Keratinocyte (primary cell): ENCODE results near the gene SVOP. TPM values are rescaled to one million over a fixed set of nuclear protein-coding genes. Genes with fewer than 3 reads are reported as not detected.

ENCODE experiments used
- DNase-seq: peaks from one replicate; pipeline ENCODE4 v3.0.0-alpha.2; 2011; ENCODE audit warnings: low read depth, missing footprints, low spot score
- FAIRE-seq: peaks from 2 replicates; lab custom pipeline; 2011; peaks lifted over from hg19 to GRCh38; lab: Jason Lieb, UNC
- H2AFZ ChIP-seq: 2 replicates; pipeline ENCODE4 v1.6.0; 2012; ENCODE audit warnings: low read length, control low read depth, inconsistent platforms; ENCODE audit not compliant: control insufficient read depth
- H3K27ac ChIP-seq: 2 replicates; pipeline ENCODE4 v1.5.1; 2011; ENCODE audit warnings: low read length; ENCODE audit not compliant: control insufficient read depth, insufficient read depth
- H3K27me3 ChIP-seq: 3 replicates; pipeline ENCODE4 v1.6.0; 2011; ENCODE audit warnings: low read length; ENCODE audit not compliant: control insufficient read depth, insufficient read depth; ENCODE audit errors: extremely low read depth
- H3K36me3 ChIP-seq, 2 experiments: 2 replicates in 1 of 2; 3 replicates in 1 of 2; pipeline ENCODE4 v1.5.1; 2011; ENCODE audit warnings: low read length in 2 of 2, mild to moderate bottlenecking in 1 of 2; ENCODE audit not compliant: control insufficient read depth in 2 of 2, insufficient read depth in 2 of 2; ENCODE audit errors: extremely low read depth in 1 of 2
- H3K4me1 ChIP-seq: 3 replicates; pipeline ENCODE4 v1.5.1; 2011; ENCODE audit warnings: low read length; ENCODE audit not compliant: control insufficient read depth, insufficient read depth; ENCODE audit errors: extremely low read depth
- H3K4me2 ChIP-seq: 3 replicates; pipeline ENCODE4 v1.6.0; 2011; ENCODE audit warnings: low read depth, low read length; ENCODE audit not compliant: control insufficient read depth, insufficient read depth; ENCODE audit errors: extremely low read depth
- H3K4me3 ChIP-seq, 3 experiments: fragments of 200-600 bp in 1 of 3; sonication (generic) in 1 of 3; 2 replicates in 2 of 3; 3 replicates in 1 of 3; pipeline ENCODE4 v1.5.1; 2011 to 2016; ENCODE audit warnings: low read length in 3 of 3, mild to moderate bottlenecking in 3 of 3, control low read depth in 2 of 3, inconsistent platforms in 1 of 3, low read depth in 1 of 3, mixed read lengths in 1 of 3, mixed run types in 1 of 3, moderate library complexity in 1 of 3; ENCODE audit not compliant: control insufficient read depth in 2 of 3, insufficient read depth in 2 of 3; ENCODE audit errors: extremely low read depth in 1 of 3
- H3K79me2 ChIP-seq: 2 replicates; pipeline ENCODE4 v1.6.0; 2012; ENCODE audit warnings: low read length; ENCODE audit not compliant: control insufficient read depth, insufficient read depth
- H3K9ac ChIP-seq: 3 replicates; pipeline ENCODE4 v1.6.0; 2011; ENCODE audit warnings: low read length; ENCODE audit not compliant: control insufficient read depth, insufficient read depth; ENCODE audit errors: extremely low read depth
- H3K9me1 ChIP-seq: 3 replicates; pipeline ENCODE4 v1.6.0; 2011; ENCODE audit warnings: low read length; ENCODE audit not compliant: control insufficient read depth, insufficient read depth; ENCODE audit errors: extremely low read depth
- H3K9me3 ChIP-seq: 2 replicates; pipeline ENCODE4 v1.5.1; 2012; ENCODE audit warnings: low read depth, low read length; ENCODE audit not compliant: control insufficient read depth
- H4K20me1 ChIP-seq: 3 replicates; pipeline ENCODE4 v1.6.0; 2011; ENCODE audit warnings: low read length; ENCODE audit not compliant: control insufficient read depth, insufficient read depth; ENCODE audit errors: extremely low read depth
- EZH2 ChIP-seq: IDR thresholded peaks from one replicate; pipeline ENCODE4 v1.6.1; 2012; ENCODE audit warnings: inconsistent platforms, mild to moderate bottlenecking, low read length, moderate library complexity
- dilution Hi-C: fragments of 300-500 bp; cut with MboI; formaldehyde crosslinking; loops from one replicate; pipeline ENCODE4 v1.7.0; 2020; ENCODE audit warnings: low sequenced_read_pairs; ENCODE audit not compliant: extremely low pct_ligation_motif_present
- polyA plus RNA-seq, 5 experiments: library from polyadenylated mRNA; depleted of rRNA in 3 of 5; stranded (reverse) in 3 of 5; stranded (forward) in 1 of 5; unstranded in 1 of 5; fragments of >200 nt; gene quantifications; 1 replicate in 1 of 5; 2 replicates in 3 of 5; 3 replicates in 1 of 5; pipeline versions ENCODE4 v1.2.1 to v1.2.3, GENCODE V29; 2011 to 2012; ENCODE audit warnings: missing spikeins in 2 of 5, low read depth in 1 of 5, low replicate concordance in 1 of 5
- TF ChIP-seq, protein P1 (sequence below), 3 experiments: IDR thresholded peaks in 1 of 3; conservative IDR thresholded peaks in 1 of 3; optimal IDR thresholded peaks in 1 of 3; 2 replicates in 2 of 3; 3 replicates in 1 of 3; pipeline versions ENCODE3 to v1.5.1; 2011; ENCODE audit warnings: low read length in 3 of 3, mild to moderate bottlenecking in 3 of 3, moderate library complexity in 2 of 3, control low read depth in 1 of 3, inconsistent platforms in 1 of 3; ENCODE audit not compliant: insufficient read depth in 2 of 3; ENCODE audit errors: extremely low read depth in 1 of 3

SVOP gene
- polyA plus RNA-seq, 1 donor (not counting 4 experiments of a cell fraction or from before 2014, with no cell fraction given), result not detected

DNA sequence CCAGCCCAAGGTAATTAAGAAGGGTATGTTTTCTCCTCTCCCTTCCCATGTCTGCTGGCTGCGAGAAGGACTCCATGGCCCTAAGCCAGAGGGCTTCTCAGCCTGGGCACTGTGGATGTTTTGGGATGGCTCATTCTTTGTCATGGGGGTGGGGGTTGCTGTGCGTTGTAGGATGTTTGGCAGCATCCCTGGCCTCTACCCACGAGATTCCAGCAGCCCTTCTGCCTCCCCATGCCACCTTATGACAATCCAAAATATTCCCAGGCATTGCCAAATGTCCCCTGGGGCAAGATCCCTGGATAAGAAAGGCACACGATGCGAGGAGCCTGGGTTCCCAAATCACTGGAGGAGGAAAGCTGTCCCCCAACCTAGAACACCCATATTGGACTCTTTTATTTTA is 104.5 kb downstream of the SVOP start:
- TF ChIP-seq, protein P1, sequence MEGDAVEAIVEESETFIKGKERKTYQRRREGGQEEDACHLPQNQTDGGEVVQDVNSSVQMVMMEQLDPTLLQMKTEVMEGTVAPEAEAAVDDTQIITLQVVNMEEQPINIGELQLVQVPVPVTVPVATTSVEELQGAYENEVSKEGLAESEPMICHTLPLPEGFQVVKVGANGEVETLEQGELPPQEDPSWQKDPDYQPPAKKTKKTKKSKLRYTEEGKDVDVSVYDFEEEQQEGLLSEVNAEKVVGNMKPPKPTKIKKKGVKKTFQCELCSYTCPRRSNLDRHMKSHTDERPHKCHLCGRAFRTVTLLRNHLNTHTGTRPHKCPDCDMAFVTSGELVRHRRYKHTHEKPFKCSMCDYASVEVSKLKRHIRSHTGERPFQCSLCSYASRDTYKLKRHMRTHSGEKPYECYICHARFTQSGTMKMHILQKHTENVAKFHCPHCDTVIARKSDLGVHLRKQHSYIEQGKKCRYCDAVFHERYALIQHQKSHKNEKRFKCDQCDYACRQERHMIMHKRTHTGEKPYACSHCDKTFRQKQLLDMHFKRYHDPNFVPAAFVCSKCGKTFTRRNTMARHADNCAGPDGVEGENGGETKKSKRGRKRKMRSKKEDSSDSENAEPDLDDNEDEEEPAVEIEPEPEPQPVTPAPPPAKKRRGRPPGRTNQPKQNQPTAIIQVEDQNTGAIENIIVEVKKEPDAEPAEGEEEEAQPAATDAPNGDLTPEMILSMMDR (optimal IDR thresholded peaks at IDR 0.05 in 1 of 3, IDR thresholded peaks at IDR 0.05 in 1 of 3, conservative IDR thresholded peaks at IDR 0.05 in 1 of 3; ENCODE audit: extremely low read depth in 1 of 3, insufficient read depth in 2 of 3, low read length in 3 of 3), result no peak
- TF ChIP-seq EZH2, result no peak

DNA sequence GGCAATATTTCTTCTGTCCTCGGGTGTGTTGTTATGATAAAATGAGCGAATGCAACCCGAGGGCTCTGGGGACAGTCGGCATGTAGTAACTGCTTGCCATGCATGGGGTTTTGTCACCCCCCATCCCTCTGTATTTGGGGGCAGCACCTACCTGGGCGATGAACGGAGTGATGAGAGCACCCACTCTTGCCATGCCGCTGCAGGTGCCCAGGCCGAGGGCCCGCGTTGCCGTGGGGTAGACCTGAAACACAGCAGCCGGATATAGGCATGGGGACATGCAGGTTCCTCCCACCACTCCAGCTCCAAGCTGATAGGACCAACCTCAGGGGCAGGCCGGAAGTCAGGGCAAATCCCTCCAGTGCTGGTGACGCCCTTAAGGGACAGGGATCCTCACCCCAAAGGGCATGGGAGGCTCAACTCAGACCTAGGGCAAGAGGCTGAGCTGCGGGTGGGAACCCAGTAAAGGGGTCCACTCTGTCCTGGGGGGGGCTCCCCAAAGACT is 105.2 kb downstream of the SVOP start:
- DNase-seq (no peak), FAIRE-seq (no peak)
- H3K27ac ChIP-seq, result no peak overlapping the region
- no peaks in the 10 kb centered on the region for H3K9me3 ChIP-seq
- no peaks in the 10 kb centered on the region for H3K9me1 ChIP-seq
- no peaks in the 10 kb centered on the region for H3K4me1 ChIP-seq
- TF ChIP-seq, protein P1 (optimal IDR thresholded peaks at IDR 0.05 in 1 of 3, IDR thresholded peaks at IDR 0.05 in 1 of 3, conservative IDR thresholded peaks at IDR 0.05 in 1 of 3; ENCODE audit: extremely low read depth in 1 of 3, insufficient read depth in 2 of 3, low read length in 3 of 3), result no peak
- TF ChIP-seq EZH2, result no peak
- H3K4me2 ChIP-seq, result no peak overlapping the region
- no peaks in the 10 kb centered on the region for H3K27me3 ChIP-seq
- no peaks in the 10 kb centered on the region for H3K36me3 ChIP-seq
- H3K4me3 ChIP-seq, result no peak overlapping the region
- dilution Hi-C loops, result no loop called here
- no peak overlapping the region for H2AFZ ChIP-seq
- no peak overlapping the region for H3K9ac ChIP-seq
- H3K79me2 ChIP-seq, result no peaks in the 10 kb centered on the region
- no peaks in the 10 kb centered on the region for H4K20me1 ChIP-seq

More for the DNA sequence above, 104.5 kb downstream of the SVOP start:
- FAIRE-seq, result no peak
- H3K9ac ChIP-seq, result no peak overlapping the region
- H4K20me1 ChIP-seq, result no peaks in the 10 kb centered on the region
- no peaks in the 10 kb centered on the region for H3K36me3 ChIP-seq
- H2AFZ ChIP-seq, result no peak overlapping the region
- H3K27me3 ChIP-seq, result no peaks in the 10 kb centered on the region
- dilution Hi-C loops, result no loop called here
- no peaks in the 10 kb centered on the region for H3K9me1 ChIP-seq
- no peak for DNase-seq
- no peaks in the 10 kb centered on the region for H3K79me2 ChIP-seq
- no peaks in the 10 kb centered on the region for H3K9me3 ChIP-seq
- H3K4me3 ChIP-seq, result no peak overlapping the region
- H3K4me2 ChIP-seq, result no peak overlapping the region
- H3K4me1 ChIP-seq, result no peaks in the 10 kb centered on the region
- H3K27ac ChIP-seq, result no peak overlapping the region
